Stimulated activated CD4-positive, alpha-beta T cell treated with anti-CD3 and anti-CD28 coated beads, TNF-alpha, amount 100 ng/mL, for 24 hours (primary cell): ENCODE data around the gene DLG5.

ENCODE experiments used
- DNase-seq, 3 experiments: peaks; one replicate each; pipeline ENCODE4 v3.0.0-alpha.2; 2020; ENCODE audit warnings: low read depth in 3 of 3

DLG5 gene

DNA sequence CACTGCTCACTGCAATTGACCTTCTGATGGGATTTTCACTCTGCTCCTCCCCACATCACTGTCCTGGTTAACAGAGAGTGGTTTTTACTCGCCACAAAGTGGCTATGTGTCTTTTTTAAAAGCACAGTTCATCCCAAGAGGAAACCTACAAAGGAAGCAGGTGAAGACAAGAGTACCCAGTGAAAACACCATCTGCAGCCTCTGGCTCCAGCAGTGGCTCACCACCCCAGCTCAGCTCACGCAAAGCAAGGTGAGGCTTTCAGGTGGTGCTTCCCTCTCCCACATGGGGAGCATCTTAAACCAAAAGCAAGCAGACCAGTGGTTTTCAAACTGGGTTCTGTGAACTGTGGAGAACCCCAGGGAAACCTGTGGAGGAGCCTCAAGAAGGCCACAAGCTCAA lies 14.0 kb downstream of the DLG5 start:
- no peak for DNase-seq

DNA sequence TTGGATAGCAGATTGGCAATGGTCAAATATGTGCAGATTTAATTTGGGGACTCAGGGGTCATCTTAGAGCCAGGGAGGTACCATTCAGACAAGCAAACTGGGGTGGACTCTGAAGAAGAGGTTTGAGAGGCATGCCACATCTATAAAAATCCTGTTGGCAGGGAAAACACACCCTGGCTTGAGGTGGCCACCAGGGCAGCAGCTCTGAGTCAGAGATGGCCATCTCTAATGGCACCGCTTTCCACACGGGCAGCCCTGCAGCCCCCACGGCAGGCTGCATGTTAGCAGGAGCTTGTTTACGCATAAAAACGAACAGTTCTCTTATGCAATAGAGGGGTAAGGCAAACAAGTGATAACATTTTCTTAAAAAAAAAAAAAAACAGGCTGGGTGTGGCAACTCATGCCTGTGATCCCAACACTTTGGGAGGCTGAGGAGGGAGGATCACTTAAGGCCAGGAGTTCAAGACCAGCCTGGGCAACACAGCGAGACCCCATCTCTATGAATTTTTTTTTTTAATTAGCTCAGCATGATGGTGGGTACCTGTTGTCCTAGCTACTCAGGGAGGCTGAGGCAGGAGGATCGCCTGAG lies 14.9 kb downstream of the DLG5 start:
- DNase-seq: no peak

DNA sequence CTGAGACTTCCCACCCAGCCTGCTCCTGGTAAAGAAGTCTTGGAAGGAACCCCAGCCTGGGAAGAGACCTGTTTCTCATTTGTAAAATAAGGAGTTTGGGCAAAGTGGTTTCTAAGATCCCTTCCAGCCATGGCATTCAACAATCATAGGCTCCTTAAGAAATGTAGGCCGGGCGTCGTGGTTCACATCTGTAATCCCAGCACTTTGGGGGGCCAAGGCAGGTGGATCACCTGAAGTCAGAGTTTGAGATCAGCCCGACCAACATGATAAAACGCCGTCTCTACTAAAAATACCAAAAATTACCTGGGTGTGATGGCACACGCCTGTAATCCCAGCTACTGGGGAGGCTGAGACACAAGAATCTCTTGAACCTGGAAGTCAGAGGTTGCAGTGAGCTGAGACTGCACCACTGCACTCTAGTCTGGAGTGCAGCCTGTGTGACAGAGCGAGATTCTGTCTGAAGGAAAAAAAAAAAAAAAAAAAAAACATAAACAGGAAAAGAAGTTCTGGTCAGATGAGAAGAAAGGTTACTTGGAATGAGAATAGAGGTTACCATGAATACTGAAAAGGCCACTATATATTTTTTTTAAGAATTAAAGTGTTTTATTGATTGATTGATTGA lies 15.9 kb downstream of the DLG5 start:
- no peak for DNase-seq

DNA sequence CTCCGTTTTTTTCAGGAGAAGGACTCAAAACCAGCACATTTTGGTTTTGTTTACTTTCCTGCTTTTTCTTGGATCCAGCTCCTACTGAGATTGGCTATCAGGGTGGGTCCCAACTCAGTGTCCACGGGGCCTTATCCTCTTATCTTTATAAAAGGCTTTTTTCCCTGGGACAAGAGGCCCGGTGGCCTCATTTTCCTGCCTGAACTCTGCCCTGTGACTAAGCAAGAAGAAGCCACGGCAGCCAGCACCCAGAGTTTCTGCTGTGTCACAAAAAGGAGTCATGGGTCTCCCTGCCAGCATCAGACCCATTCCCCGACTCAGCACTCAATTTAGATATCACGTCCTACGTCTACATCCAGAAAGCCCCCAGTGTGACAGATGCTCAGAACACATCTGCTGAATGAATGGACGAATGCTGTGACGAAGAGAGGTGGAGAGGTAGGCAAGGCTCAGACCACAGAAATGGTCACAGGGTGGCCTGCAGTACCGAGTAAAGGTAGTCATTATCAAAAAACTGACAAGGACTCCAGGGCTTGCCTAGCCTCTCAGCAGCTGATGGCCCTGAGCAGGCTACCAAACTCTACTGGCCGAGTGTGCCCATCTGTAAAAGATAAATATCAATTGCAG lies 16.7 kb downstream of the DLG5 start:
- DNase-seq: no peak

DNA sequence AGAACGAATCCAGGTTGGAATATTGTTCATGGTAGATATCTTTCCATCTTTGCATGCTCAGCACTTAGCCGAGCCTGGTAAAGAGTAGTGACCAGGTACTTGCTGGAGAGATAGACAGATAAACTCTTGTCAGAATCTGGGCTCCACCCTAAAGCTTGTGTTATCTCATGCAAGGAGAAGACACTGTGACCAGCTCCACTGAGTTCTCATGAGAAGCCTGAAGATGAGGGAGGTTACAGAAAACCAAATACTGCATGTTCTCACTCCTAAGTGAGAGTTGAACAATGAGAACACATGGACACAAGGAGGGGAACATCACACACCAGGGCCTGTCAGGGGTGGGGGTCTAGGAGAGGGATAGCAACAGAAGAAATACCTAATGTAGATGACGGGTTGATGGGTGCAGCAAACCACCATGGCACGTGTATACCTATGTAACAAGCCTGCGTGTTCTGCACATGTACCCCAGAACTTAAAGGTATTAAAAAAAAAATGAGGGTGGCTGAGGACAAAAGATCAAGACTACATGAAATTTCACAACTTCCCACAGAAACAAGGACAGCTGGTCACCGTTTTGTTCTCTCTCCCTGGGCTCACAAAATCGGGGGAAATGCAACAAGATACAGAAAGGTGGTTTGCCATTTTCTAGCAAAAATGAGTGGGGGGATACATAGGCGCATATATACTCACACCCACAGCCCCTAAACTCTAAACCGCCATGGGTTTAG lies 17.4 kb downstream of the DLG5 start:
- no peak for DNase-seq

DNA sequence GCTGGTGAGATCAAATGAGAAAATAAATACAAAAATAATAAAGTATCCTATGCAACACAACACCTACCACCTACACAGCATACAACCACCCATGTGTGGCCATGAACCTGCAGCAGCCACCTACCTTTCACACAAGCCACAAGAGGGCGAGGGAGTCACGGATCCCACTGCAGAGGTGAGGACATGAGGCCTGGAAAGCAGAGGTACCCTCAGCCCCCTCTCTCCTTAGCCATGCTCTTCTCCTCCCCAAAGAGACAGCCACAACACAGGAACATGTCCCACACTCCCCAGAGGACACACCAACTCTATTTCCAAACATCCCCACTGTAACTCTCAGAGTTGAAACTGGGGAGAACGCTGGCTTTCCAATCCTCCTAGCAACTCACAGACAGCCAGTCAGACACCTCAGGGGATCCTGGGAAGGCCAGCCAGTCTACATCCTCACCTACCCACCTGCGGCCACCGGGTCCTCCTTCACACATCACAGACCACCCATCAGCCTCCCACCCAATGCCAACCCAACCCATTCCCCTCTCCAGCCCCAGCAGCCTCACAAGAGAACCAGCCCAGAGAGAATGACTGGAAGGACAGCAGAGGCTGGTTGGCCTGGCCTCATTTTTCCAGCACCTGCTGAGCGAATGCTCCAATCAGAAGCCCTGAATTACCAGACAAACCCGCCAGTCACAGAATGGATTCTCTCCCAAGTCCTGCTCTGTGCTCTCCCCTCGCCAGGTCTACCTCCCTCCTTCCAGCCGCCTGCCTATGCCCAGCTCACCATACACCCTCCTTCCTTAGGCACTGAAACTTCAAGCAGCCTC lies 18.4 kb downstream of the DLG5 start:
- no peak for DNase-seq

DNA sequence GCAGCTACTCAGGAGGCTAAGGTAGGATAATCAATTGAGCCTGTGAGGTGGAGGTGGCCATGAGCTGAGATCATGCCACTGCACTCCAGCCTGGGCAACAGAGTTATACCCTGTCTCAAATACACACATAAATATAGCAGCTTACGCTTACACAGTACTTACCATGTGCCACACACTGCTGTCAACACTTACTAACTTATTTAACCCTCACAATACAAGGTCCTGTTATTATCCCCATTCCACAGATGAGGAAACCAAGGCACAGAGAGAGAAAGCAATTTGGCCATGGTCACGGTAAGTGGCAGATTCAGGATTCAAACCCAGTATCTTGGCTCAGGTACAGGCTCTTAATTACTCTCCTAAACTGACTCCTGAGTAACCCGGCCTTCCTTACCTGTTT lies 19.1 kb downstream of the DLG5 start:
- no peak for DNase-seq

DNA sequence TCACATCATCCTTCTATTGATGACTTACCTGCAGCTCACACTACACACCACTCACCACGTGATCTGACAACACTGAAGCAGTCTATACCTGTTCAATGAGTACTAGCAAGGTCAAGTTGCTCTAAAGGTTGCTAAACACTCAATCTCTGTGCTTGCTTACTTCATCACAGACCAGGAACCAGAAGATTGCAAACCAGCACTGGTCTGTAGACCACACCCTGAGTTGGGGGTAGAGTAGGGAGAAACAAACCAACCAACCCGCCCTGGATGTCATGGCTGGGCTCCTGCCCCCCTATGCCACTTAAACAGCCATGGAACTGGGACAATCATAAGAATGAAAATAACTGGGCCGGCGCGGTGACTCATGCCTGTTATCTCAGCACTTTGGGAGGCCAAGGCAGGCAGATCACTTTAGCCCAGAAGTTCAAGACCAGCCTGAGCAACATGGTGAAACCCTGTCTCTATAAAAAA lies 19.6 kb downstream of the DLG5 start:
- DNase-seq: no peak

DNA sequence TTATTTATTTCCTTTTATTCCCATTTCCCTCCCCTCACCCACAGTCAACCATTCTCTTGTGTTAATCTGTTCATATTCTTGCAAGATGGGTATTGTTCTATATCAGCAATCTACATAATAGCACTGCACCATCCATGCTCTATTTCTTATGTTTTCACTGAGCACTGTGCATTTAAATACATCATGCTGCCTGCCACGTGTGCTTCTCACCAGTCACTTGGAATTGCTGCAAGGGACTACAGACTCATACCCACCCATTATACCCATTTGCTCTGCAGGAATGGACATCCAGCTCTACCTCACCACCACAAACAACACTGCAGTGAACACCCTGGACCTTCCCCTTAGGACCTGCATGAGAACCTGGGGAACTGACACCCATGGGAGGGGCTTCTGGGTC lies 20.8 kb downstream of the DLG5 start:
- no peak for DNase-seq

DNA sequence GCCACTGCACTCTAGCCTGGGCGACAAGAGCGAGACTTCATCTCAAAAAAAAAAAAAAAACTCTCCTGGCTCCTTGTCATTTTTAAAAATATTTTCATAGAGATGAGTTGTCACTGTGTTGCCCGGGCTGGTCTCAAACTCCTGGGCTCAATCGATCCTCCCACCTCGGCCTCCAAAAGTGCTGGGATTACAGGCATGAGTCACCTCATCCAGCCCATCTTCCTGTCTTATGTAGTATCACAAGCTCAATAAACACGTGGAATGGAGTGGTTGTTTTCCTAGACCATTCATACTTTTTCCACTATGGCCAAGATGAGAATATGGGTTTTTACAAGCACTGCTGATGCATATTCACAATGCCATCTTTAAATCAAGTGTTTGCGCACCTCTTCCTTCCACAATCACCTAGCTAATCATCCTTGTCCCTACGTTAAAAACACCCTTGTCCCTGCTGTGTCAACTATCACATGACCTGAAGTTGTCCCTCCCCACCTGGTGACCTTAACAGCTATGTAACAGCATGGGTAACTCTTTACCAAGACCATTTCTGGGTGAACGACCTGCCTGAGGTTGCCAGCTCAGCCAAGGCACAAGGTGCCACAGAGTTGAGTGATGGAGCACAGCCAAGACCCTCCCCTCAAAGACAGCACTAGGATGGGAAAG lies 21.3 kb downstream of the DLG5 start:
- no peak for DNase-seq

DNA sequence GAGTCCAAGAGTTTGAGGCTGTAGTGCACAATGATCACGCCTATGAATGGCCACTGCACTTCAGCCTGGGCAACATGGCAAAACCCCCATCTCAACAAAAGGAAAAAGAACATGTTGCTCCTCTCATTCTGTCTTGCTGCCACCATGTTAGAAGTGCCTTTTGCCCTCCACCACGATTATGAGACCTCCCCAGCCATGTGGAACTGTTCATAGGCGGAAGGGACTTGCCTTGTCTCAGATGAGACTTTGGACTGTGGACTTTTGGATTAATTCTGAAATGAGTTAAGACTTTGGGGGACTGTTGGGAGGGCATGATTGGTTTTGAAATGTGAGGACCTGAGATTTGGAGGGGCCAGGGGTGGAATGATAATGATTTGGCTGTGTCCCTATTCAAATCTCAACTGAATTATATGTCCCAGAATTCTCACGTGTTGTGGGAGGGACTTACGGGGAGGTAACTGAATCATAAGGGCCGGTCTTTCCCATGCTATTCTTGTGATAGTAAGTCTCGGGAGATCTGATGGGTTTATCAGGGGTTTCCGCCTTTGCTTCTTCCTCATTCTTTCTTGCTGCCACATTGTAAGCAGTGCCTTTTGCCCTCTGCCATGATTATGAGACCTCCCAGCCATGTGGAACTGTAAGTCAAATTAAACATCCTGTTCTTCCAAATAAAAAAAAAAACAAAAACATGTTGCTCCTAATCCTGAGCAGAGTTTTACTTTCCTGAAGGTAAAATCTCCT lies 22.3 kb downstream of the DLG5 start:
- no peak for DNase-seq

DNA sequence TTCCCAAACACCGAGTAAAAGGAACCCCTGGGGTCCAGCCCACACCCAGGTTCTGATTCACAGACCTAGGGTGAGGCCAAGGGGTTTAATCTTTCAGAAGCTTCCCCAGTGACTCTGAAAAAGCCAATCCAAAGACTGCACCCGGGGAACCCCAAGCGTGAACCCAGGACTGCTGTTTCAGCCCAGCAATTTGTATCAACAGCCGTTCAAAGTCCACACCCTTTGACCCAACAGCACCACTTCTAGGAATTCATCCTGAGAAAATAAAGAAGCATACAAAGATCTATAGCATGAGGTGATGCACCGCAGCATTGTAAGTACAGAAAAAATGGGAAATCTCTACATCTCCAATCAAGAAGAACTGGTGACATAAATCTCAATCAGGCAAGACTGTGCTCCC lies 24.4 kb downstream of the DLG5 start:
- DNase-seq: no peak

DNA sequence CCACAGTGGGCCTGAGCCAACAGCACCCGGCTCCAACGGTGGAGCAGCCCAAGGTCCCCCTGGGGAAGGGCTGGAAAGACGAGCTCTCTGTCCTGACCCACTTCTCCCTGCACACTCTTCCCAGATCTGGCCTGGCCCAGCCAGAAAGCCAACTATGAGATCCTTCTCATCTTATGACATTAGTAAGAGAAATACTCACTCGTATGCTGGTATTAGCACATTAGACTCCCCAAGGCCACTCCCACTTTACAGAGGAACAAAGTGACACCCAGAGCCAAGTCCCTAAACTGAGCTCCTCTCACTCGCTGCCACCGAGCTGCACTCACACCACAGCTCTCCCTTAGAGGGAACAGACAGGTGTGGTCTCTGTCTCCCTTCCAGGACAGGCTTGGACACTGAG lies 24.8 kb downstream of the DLG5 start:
- no peak for DNase-seq

DNA sequence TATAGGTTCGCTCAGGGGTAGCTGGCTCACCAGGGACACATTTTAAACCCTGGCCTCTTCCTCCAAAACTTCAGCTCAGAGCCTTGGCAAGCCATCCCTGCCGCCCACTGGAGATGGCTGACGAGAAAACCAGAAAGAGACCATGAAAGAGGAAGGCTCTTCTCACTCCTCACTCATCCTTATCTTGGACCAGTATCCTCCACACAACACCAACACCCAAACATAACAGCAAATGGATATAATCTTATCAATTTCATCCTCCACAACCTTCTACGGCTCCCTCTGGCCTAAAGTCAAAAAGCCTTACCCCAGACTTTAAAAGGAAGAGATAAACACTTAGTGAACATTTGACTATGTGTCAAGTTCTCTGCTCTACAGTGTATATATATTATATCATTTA lies 26.9 kb downstream of the DLG5 start:
- DNase-seq: no peak

DNA sequence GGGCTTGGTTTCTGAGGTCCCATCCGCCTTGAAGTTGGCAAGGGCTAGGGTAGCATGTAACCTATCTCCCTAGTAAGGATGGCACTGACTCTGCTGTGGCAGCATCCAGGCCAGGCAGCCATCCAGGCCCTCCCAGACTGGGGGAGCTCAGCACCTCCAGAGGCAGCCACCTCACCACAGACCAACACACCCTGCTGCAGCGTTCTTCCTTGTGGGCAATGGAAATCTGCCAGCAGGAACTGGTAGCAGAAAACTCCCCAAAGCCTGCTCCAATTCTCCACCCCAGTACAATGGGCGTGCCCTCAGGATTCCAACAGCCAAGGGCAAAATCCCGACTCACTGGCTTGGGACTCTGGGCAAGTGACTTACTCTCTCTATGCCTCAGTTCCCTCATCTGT lies 27.5 kb downstream of the DLG5 start:
- DNase-seq: no peak

DNA sequence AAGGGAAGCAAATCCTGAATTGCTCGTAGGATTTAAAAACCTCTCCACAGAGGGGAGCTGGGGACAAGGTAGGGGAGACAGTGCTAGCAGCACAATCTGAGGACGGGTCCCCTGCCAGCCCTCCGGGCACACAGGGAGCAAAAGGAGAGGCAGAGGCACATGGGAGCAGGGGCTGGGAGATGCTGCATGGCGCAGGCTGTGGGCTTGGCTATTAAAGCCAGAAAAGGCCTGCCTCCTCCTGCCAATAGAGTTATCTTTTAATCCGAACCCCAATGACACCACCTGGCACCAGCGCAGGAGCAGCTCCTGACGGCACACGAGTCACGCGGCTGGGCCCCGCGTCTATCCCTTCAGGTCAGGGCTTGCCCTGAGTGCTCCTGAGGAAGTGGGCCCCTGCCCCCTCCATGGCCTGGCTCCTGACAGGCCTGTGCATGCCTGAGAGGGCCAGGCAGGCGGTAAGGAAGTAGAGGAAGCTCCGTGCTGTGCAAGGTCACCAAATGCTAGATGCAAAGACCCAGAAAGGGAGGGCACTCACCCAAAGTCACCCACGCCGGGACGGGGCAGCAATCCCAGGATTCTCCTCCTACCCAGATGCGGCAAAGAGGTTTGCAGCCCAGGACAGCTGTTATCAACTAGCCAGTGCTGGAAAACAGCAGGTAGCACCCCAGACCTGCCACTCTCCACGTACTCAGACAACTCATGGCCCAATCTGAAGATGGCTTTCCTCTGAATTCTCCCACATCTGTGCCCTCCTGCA lies 28.1 kb downstream of the DLG5 start:
- DNase-seq: no peak

DNA sequence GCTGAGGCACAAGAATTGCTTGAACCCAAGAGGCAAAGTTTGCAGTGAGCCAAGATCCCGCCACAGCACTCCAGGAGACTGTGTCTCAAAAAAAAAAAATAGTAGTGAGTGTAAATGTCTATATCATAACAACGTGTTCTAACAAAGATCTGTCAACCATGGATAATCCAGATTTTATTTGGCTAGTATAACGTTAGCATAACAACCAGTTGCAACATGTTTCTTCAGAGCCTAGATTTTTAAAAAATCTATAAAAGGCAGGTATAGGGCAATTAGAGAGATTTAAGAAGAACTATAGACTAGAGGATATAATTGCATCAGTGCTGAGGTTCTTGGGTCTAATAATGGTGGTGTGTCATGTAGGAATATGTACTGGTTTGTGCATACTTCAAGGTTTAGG lies 30.5 kb downstream of the DLG5 start:
- DNase-seq: no peak

DNA sequence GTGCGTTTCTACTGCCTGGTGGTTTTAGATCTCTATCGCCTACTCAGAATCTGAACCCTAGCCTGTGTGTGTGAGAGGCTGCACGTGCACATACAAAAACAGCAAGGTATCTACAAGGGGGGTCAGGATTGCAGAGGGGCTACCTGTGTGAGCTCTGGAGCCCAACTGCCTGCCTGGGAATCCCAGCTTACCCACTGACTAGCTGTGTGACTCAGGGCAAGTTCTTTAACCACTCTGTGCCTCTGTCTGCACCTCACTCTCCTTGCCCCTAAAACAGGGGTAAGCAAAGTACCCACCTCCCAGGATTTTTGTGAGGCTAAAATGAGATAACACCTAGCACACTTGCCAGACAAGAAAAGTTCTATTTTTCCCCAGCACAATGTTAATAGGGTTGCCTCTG lies 32.5 kb downstream of the DLG5 start:
- DNase-seq: no peak

DNA sequence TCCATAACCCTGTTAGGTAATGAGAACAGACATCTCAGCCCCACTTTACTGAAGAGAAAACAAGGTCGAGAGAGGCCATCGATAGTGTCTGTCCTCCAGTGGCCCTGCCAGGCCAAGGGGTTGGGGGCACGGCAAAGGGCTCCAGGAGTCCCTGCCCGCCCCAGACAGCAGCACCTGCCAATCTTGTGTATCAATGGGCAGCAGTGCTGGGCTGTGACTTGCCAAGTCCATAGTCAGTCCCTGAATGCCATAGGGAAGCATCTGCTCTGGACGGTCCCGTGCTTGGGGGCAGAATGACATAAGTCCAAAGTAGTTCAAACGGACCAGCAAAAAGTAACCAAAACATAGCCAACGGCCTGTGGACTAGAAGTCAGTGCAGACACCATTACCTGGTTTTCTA lies 33.2 kb downstream of the DLG5 start:
- DNase-seq: no peak

DNA sequence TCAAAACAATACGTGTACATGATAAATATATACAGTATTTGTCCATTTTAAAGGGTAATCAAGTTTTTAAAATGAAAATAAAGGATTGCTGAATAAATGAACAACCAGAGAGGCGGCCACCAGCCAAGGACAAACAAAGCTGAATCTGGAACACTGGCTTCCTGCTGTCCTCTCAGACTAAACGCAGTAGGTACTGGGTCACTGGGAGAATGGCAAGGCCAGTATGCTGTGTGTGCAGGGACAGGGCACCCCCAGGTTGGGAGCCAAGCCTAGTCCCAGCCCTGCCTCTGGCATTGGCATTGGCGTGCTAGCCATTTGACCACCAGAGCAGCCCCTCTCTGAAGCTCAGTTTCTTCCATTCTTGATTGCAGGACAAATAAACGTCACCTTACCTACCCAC lies 33.8 kb downstream of the DLG5 start:
- no peak for DNase-seq
